Ishikawa (cell line): Measurements from ENCODE around the gene PTRH2.

Experiments
- CEBPB ChIP-seq: IDR thresholded peaks from 2 replicates; pipeline ENCODE4 v1.6.1; 2012
- CREB1 ChIP-seq: IDR thresholded peaks from 2 replicates; pipeline ENCODE4 v1.6.1; 2012; ENCODE audit warnings: low read depth
- EGR1 ChIP-seq: IDR thresholded peaks from 2 replicates; pipeline ENCODE4 v1.6.1; 2012
- EP300 ChIP-seq: IDR thresholded peaks from 2 replicates; pipeline ENCODE4 v1.6.1; 2012; ENCODE audit warnings: borderline replicate concordance
- FOXM1 ChIP-seq: IDR thresholded peaks from 2 replicates; pipeline ENCODE4 v1.6.1; 2012; ENCODE audit warnings: low read depth, borderline replicate concordance
- MAX ChIP-seq: IDR thresholded peaks from 2 replicates; pipeline ENCODE4 v1.6.1; 2012
- NFIC ChIP-seq: IDR thresholded peaks from 2 replicates; pipeline ENCODE4 v1.6.1; 2012
- RAD21 ChIP-seq: IDR thresholded peaks from 2 replicates; pipeline ENCODE4 v1.6.1; 2012; ENCODE audit warnings: low read depth
- TAF1 ChIP-seq: IDR thresholded peaks from 2 replicates; pipeline ENCODE4 v1.6.1; 2012; ENCODE audit warnings: low read depth, mild to moderate bottlenecking
- TCF12 ChIP-seq: IDR thresholded peaks from 2 replicates; pipeline ENCODE4 v1.6.1; 2012; ENCODE audit warnings: low read depth
- TEAD4 ChIP-seq: IDR thresholded peaks from 2 replicates; pipeline ENCODE4 v1.6.1; 2012
- YY1 ChIP-seq: IDR thresholded peaks from 2 replicates; pipeline ENCODE4 v1.6.1; 2012; ENCODE audit warnings: low read depth
- ZBTB7A ChIP-seq: IDR thresholded peaks from 2 replicates; pipeline ENCODE4 v1.6.1; 2012; ENCODE audit warnings: low read depth
- TF ChIP-seq, protein P1 (sequence below): IDR thresholded peaks from 2 replicates; pipeline ENCODE4 v1.6.1; 2012; ENCODE audit warnings: low read depth, mild to moderate bottlenecking
- TF ChIP-seq, protein P2 (sequence below): IDR thresholded peaks from 2 replicates; pipeline ENCODE4 v1.6.1; 2012

Gene PTRH2

DNA sequence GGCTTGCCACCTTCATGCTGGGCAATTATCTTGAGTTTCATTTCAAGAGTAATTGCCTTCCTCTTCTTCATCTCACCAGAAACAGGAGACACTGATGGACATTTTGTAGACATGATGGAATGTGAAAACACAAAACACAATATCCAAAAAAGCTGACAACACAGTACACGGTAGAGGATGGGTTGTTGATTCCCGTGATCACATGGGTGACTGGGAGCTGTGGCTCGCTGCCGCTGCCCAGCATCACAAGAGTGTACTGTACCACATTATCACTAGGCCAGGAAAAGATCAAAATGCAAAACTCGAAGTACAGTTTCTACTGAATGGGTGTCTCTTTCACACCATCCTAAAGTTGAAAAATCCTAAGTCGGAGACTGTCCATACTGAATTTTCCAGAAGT, 7.4 kb downstream of the PTRH2 start:
- no peak for TF ChIP-seq NFIC
- TF ChIP-seq MAX = no peak
- no peak for TF ChIP-seq EGR1
- TF ChIP-seq, protein P1, sequence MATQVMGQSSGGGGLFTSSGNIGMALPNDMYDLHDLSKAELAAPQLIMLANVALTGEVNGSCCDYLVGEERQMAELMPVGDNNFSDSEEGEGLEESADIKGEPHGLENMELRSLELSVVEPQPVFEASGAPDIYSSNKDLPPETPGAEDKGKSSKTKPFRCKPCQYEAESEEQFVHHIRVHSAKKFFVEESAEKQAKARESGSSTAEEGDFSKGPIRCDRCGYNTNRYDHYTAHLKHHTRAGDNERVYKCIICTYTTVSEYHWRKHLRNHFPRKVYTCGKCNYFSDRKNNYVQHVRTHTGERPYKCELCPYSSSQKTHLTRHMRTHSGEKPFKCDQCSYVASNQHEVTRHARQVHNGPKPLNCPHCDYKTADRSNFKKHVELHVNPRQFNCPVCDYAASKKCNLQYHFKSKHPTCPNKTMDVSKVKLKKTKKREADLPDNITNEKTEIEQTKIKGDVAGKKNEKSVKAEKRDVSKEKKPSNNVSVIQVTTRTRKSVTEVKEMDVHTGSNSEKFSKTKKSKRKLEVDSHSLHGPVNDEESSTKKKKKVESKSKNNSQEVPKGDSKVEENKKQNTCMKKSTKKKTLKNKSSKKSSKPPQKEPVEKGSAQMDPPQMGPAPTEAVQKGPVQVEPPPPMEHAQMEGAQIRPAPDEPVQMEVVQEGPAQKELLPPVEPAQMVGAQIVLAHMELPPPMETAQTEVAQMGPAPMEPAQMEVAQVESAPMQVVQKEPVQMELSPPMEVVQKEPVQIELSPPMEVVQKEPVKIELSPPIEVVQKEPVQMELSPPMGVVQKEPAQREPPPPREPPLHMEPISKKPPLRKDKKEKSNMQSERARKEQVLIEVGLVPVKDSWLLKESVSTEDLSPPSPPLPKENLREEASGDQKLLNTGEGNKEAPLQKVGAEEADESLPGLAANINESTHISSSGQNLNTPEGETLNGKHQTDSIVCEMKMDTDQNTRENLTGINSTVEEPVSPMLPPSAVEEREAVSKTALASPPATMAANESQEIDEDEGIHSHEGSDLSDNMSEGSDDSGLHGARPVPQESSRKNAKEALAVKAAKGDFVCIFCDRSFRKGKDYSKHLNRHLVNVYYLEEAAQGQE = no peak

DNA sequence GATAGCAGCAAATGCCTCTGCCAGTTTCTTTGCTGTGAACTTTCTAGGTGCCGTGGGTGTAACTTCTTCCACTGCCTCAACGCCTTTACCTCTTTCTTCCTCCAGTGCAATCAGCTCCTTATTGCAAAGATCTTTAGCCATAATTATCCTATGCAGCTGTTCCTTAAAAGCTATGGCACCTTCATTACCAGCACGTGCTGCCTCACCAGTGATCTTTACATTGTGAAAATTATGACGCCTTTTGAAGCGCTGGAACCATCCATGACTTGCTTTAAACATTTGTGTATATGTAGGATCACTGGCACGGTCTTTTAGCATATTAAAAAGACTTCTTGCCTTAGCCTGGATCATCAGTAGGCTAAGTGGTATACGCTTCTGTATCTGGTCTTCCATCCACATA, 8.0 kb downstream of the PTRH2 start:
- TF ChIP-seq TEAD4 = no peak

GRCh38 chr17:59698143-59698542, 9.1 kb downstream of the PTRH2 start:
- TF ChIP-seq CEBPB = no peak
- no peak for TF ChIP-seq YY1
- no peak for TF ChIP-seq TCF12
- no peak for TF ChIP-seq FOXM1
- TF ChIP-seq RAD21 = no peak
- TF ChIP-seq, protein P2, sequence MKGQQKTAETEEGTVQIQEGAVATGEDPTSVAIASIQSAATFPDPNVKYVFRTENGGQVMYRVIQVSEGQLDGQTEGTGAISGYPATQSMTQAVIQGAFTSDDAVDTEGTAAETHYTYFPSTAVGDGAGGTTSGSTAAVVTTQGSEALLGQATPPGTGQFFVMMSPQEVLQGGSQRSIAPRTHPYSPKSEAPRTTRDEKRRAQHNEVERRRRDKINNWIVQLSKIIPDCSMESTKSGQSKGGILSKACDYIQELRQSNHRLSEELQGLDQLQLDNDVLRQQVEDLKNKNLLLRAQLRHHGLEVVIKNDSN = no peak
- TF ChIP-seq TEAD4 = no peak
- TF ChIP-seq EGR1 = no peak
- no peak for TF ChIP-seq TAF1
- TF ChIP-seq, protein P1 = no peak
- no peak for TF ChIP-seq NFIC
- no peak for TF ChIP-seq EP300

DNA sequence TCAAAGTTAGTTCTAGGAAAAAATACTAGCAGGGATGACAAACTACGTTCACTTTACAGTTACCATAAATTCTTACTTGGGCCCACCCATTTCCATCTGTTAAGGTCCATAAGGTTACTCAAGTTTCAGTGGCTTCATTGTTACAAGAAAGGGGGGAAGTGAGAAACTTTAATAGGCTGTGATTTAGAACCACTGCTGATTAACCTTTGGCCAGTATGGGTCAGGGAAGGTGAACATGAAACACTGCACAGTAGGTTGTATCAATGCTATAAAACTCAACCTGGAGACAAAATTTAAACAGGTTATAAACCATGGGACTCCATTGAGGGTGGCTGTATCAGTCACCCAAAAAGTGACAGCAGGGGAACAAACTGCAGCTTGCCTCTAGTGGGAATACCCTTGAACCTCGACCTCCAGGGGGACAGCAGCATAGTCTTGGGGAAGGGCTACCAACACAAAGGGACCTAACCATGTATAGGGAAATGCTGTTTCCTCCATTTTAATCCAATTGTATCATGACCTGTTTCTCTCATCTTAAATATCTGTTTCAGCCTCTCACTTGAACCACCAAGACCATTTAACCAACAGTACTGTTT, 10.4 kb downstream of the PTRH2 start:
- TF ChIP-seq MAX (no peak), TCF12 (no peak), NFIC (no peak), EGR1 (no peak), ZBTB7A (no peak), EP300 (no peak), CREB1 (no peak), TEAD4 (no peak), TAF1 (no peak), CEBPB (no peak), YY1 (no peak), RAD21 (no peak), FOXM1 (no peak)
- TF ChIP-seq, protein P2 = no peak
- TF ChIP-seq, protein P1 = no peak

- no peak for TF ChIP-seq NFIC
- 0 out of 2 replicates have a peak, but pooled peaks have one; percentile 20 for TF ChIP-seq CEBPB
These were observed 11.1 kb downstream of the PTRH2 start for GRCh38 chr17:59695945-59696681.
